ENCODE data around the gene PPBP.
"Not testable (repeated sequence)": the region's sequence is repeated elsewhere in the genome, so short reads cannot be mapped to it uniquely, and the experiment has no call there.

- TF ChIP-seq CTCF (IDR thresholded peaks at IDR 0.05); SP1 (CRISPR knock-in tag; conservative IDR thresholded peaks at IDR 0.05); TCF7 (CRISPR knock-in tag; IDR thresholded peaks at IDR 0.05; ENCODE audit: low read depth); ATF3 (CRISPR knock-in tag; conservative IDR thresholded peaks at IDR 0.05); FOXP1 (CRISPR knock-in tag; IDR thresholded peaks at IDR 0.05; ENCODE audit: borderline replicate concordance); NR2C2 (CRISPR knock-in tag; IDR thresholded peaks at IDR 0.05); ARID4B (CRISPR knock-in tag; IDR thresholded peaks at IDR 0.05; ENCODE audit: borderline replicate concordance); JUN (CRISPR knock-in tag; IDR thresholded peaks at IDR 0.05); NFYB (CRISPR knock-in tag; conservative IDR thresholded peaks at IDR 0.05; ENCODE audit: low read depth); USF2 (CRISPR knock-in tag; IDR thresholded peaks at IDR 0.05); ETV6 (CRISPR knock-in tag; IDR thresholded peaks at IDR 0.05): not testable (repeated sequence)
Observed at GRCh38 chr4:73981175-73981574, 6.8 kb downstream of the PPBP start.
